AG10803 (cell line): ENCODE results near the gene TRIM71.
A peak's percentile ranks its signal among the peaks of the same experiment; 100 is the strongest.

Experiments
- DNase-seq: peaks from one replicate; pipeline ENCODE4 v3.0.0; 2010; ENCODE audit warnings: low read depth
- H3K4me3 ChIP-seq: 2 replicates; pipeline ENCODE4 v1.5.1; 2011; ENCODE audit warnings: mild to moderate bottlenecking, low read length, control low read depth
- TF ChIP-seq, protein P1 (sequence below): conservative IDR thresholded peaks from 2 replicates; pipeline ENCODE4 v1.5.1; 2011; ENCODE audit warnings: mild to moderate bottlenecking, low read length, control low read depth, inconsistent platforms

The TRIM71 gene

DNA sequence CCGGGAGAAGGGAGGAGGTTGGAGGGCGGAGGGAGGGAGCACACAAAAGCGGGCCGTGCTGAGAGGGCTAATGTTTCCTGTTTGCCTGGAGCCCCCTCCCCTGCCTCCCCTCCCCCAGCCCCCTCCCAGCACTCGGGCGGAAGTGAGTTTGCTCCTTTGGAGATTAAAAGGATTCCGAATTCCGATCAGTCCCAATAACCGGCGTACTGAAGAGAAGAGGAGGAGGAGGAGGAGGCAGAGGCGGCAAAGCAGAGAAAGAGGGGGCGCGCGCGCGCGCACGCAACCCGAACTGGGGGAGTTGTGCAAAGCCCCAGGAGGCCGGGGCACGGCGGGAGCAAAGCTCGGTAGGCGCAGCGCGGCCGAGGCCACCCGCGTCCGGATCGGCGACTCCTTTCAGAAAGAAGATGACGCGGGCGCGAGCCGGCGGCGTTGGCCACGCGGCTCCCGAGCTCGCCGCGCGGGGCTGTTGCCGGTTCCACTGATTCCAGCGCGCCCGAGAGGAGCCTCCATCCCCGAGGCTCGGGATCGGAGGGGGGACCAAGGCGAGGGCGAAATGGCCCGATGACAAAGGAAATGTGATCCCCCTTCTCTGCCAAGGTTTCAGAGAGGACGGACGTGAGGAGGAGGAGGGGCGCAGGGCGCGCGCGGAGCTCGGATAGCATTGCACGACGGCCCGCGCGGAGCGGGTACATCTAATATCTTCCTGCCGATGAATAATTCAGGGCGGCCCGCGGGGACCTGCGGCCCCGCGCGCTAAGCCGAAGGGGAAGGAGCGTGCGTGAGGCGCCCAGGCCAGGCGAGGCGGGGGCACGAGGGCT is 1.1 kb upstream of the TRIM71 start:
- TF ChIP-seq, protein P1, sequence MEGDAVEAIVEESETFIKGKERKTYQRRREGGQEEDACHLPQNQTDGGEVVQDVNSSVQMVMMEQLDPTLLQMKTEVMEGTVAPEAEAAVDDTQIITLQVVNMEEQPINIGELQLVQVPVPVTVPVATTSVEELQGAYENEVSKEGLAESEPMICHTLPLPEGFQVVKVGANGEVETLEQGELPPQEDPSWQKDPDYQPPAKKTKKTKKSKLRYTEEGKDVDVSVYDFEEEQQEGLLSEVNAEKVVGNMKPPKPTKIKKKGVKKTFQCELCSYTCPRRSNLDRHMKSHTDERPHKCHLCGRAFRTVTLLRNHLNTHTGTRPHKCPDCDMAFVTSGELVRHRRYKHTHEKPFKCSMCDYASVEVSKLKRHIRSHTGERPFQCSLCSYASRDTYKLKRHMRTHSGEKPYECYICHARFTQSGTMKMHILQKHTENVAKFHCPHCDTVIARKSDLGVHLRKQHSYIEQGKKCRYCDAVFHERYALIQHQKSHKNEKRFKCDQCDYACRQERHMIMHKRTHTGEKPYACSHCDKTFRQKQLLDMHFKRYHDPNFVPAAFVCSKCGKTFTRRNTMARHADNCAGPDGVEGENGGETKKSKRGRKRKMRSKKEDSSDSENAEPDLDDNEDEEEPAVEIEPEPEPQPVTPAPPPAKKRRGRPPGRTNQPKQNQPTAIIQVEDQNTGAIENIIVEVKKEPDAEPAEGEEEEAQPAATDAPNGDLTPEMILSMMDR = no peak
- peak overlapping the region; percentile 29 for H3K4me3 ChIP-seq
- peak; percentile 5 for DNase-seq

DNA sequence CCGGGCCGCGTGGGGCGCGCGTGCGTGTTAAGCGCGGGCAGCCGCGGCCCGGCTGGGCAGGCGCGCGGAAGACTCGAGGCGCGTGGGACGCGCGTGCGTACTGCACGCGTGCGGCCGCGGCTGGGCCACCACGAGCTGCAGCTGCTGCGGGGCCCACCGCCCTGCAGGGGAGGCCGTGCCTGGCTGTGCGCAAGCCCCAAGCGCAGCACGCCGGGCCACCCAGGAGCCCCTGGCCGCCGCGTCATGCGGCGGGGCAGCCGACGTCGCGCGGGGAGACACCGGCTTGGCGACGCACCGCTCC is 590 bp upstream of the TRIM71 start:
- TF ChIP-seq, protein P1 = no peak
- DNase-seq = no peak

DNA sequence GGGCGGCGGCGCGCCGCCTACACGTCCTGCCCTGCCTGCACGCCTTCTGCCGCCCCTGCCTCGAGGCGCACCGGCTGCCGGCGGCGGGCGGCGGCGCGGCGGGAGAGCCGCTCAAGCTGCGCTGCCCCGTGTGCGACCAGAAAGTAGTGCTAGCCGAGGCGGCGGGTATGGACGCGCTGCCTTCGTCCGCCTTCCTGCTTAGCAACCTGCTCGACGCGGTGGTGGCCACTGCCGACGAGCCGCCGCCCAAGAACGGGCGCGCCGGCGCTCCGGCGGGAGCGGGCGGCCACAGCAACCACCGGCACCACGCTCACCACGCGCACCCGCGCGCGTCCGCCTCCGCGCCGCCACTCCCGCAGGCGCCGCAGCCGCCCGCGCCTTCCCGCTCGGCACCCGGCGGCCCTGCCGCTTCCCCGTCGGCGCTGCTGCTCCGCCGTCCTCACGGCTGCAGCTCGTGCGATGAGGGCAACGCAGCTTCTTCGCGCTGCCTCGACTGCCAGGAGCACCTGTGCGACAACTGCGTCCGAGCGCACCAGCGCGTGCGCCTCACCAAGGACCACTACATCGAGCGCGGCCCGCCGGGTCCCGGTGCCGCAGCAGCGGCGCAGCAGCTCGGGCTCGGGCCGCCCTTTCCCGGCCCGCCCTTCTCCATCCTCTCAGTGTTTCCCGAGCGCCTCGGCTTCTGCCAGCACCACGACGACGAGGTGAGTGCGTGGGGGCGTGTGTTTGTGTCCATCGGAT is 602 bp downstream of the TRIM71 start:
- no peak overlapping the region for H3K4me3 ChIP-seq
- DNase-seq = no peak

More for the DNA sequence above, 590 bp upstream of the TRIM71 start:
- H3K4me3 ChIP-seq = no peak overlapping the region

DNA sequence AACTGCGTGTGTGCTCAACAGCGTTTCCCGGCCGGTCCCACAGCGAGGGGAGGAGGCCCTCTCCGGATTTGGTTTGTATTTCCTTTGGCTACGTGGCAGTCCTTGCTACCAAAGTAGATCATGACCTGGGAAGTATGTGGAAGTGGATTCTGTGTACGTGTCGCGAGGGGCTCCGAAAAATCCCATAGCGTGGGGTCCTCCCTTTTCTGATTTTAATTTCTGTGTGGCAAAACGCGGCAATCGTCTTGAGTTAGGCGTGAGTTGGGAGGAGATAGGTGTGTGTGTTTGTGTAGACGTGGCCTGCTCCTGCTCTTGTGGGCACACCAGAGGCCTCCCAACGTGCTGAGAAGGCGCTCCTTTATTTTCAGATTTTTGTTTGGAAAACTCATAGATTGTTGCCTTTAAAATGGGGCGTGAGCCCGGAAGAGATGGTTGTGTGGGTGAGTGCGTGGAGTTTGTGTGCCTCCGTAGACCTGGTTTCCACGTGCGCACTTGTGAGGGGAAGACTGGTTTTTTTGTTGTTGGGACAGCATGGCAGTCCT is 1.2 kb downstream of the TRIM71 start:
- no peak overlapping the region for H3K4me3 ChIP-seq
- DNase-seq = no peak
- TF ChIP-seq, protein P1 = no peak

More for the DNA sequence above, 602 bp downstream of the TRIM71 start:
- TF ChIP-seq, protein P1 = no peak

DNA sequence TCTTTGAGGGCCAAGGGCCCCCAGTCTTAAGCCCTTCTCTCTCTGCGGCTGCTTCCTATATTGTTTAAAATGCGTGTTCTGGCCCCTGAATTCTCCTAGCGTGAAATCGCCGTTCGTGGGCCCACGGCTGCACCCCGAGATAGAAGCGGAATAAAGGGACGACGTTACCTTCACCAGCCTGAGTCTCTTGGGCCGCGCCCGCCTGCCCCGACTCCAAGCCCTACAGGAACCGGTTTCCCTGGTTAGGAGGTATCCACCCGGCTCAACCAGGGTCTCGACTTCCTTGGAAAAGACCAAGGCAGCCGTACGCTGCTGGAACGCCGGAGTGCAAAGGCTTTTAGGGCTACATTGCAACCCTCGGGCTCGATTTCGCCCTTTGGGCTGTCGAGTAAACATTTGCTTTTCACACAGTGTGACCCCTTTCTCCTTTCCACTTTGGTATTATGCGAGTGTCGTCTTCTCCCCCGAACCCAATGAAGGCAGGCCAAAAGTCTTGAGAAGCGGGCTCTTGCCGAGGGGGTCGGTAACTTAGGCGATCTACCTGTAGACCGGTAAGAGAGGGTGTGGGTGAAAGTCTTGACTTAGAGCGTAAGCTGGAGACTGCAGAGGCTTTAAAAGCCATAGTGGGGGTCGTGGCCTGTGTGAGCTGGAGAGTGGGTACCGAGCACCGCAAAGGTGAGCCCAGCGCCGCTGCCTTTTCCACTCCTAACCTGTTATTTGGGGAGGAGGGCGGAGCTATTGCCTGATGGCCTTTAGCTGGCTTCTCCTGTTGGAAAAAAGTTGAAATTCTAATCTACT is 2.0 kb downstream of the TRIM71 start:
- no peak overlapping the region for H3K4me3 ChIP-seq
- TF ChIP-seq, protein P1 = no peak
- no peak for DNase-seq

DNA sequence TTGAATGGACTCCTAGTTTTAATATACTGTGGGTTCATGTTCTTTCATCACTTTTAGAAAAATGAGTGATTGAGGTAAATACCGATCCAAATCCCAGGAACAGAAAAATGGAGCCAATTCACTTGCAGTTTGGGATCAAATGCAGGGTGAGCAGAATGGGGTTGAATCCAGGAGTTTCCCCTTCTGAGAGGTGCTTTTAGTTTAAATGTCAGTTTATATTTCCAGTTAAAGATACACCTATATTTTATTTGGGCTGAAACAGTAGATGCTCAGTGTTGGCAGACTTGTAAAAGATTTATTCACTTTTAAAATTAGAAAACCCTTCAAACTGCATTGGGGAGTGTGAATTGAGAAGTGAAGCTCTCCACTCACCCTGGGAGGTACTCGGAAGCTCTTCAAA is 2.6 kb downstream of the TRIM71 start:
- no peak overlapping the region for H3K4me3 ChIP-seq
- DNase-seq = no peak
- TF ChIP-seq, protein P1 = no peak
